GM12878 (cell line): ENCODE measurements around the gene TRUB2. TPM values are rescaled to one million over a fixed set of nuclear protein-coding genes. Genes with fewer than 3 reads are reported as not detected.

Source experiments
- ATAC-seq: fragments of 200-7000 bp; cut with Tn5 transposase; 3 replicates; pipeline ENCODE4 v1.9.1; 2020; ENCODE audit warnings: mild to moderate bottlenecking, moderate library complexity
- BruUV-seq: library from RNA; stranded (reverse); fragments of 400-500 nt; replicated peaks from 2 replicates; lab custom pipeline; 2021; lab: Mats Ljungman, UMichigan
- CTCF ChIA-PET: fragments of 300-600 bp; sonication (Branson Sonifier 250); formaldehyde crosslinking; extraction: SDS; loops from one replicate; lab custom pipeline; 2021; ENCODE audit warnings: inconsistent platforms; lab: Yijun Ruan, JAX
- POLR2A ChIA-PET: fragments of 350-600 bp; formaldehyde crosslinking; extraction: SDS; loops from one replicate; lab custom pipeline; 2021; ENCODE audit warnings: inconsistent platforms; lab: Charles Lee
- RAD21 ChIA-PET: fragments of 300-600 bp; sonication (Branson Sonifier 250); formaldehyde crosslinking; loops from one replicate; lab custom pipeline; 2023; ENCODE audit warnings: antibody characterized with exemption; ENCODE audit not compliant: unreplicated experiment; lab: Charles Lee
- SMC1A ChIA-PET: fragments of 300-600 bp; sonication (Branson Sonifier 250); formaldehyde crosslinking; loops from one replicate; lab custom pipeline; 2023; ENCODE audit not compliant: unreplicated experiment, uncharacterized antibody; lab: Charles Lee
- DNase-seq: peaks from one replicate; pipeline ENCODE4 v3.0.0-alpha.2; 2011; ENCODE audit warnings: low read depth, low spot score
- FAIRE-seq: peaks from 3 replicates; lab custom pipeline; 2011; peaks lifted over from hg19 to GRCh38; lab: Jason Lieb, UNC
- H2AFZ ChIP-seq: 2 replicates; pipeline ENCODE4 v1.6.0; 2011; ENCODE audit warnings: low read depth, low read length, control low read depth; ENCODE audit not compliant: control insufficient read depth
- H3K27ac ChIP-seq: 2 replicates; pipeline ENCODE4 v1.5.1; 2011; ENCODE audit warnings: control low read depth; ENCODE audit not compliant: control insufficient read depth, insufficient read depth
- H3K27me3 ChIP-seq, 2 experiments: replicated peaks in 1 of 2; 2 replicates each; pipeline versions ENCODE4 v1.6.0 to v1.6.1; 2011; ENCODE audit warnings: low read length in 1 of 2; ENCODE audit not compliant: control insufficient read depth in 2 of 2, insufficient read depth in 2 of 2
- H3K36me3 ChIP-seq, 2 experiments: 2 replicates each; pipeline ENCODE4 v1.5.1; 2011; ENCODE audit warnings: low read length in 1 of 2; ENCODE audit not compliant: control insufficient read depth in 2 of 2, insufficient read depth in 2 of 2
- H3K4me1 ChIP-seq: 2 replicates; pipeline ENCODE4 v1.6.1; 2011; ENCODE audit warnings: mild to moderate bottlenecking, low read length, moderate library complexity, mixed read lengths; ENCODE audit not compliant: control insufficient read depth, insufficient read depth
- H3K4me2 ChIP-seq: 2 replicates; pipeline ENCODE4 v1.6.0; 2011; ENCODE audit warnings: control low read depth; ENCODE audit not compliant: control insufficient read depth, insufficient read depth
- H3K4me3 ChIP-seq: fragments of 200-600 bp; sonication (generic); 2 replicates; pipeline ENCODE4 v1.5.1; 2016
- H3K79me2 ChIP-seq: 2 replicates; pipeline ENCODE4 v1.6.0; 2011; ENCODE audit warnings: low read length; ENCODE audit not compliant: control insufficient read depth, insufficient read depth
- H3K9ac ChIP-seq: 2 replicates; pipeline ENCODE4 v1.8.0; 2011; ENCODE audit warnings: low read length, control low read depth, mixed read lengths; ENCODE audit not compliant: control insufficient read depth, insufficient read depth
- H3K9me3 ChIP-seq: replicated peaks from 3 replicates; pipeline ENCODE4 v1.5.1; 2011; ENCODE audit warnings: mild to moderate bottlenecking, low read length; ENCODE audit not compliant: control insufficient read depth, insufficient read depth
- H4K20me1 ChIP-seq: 2 replicates; pipeline ENCODE4 v1.6.0; 2011; ENCODE audit not compliant: control insufficient read depth, insufficient read depth
- BACH1 ChIP-seq: fragments of 450-650 bp; IDR thresholded peaks from 2 replicates; pipeline ENCODE4 v1.6.1; 2017; ENCODE audit warnings: mild to moderate bottlenecking, borderline replicate concordance
- CHD1 ChIP-seq: IDR thresholded peaks from 2 replicates; pipeline ENCODE4 v1.6.1; 2012; ENCODE audit warnings: low read depth, low read length, improper control_type of control experiment
- HDAC2 ChIP-seq: fragments of 200-600 bp; sonication (generic); IDR thresholded peaks from 2 replicates; pipeline ENCODE4 v1.6.1; 2017
- LARP7 ChIP-seq: fragments of 450-650 bp; IDR thresholded peaks from 2 replicates; pipeline ENCODE4 v1.6.1; 2017; ENCODE audit warnings: mild to moderate bottlenecking
- NFXL1 ChIP-seq: fragments of 450-650 bp; IDR thresholded peaks from 2 replicates; pipeline ENCODE4 v1.6.1; 2017; ENCODE audit warnings: antibody characterized with exemption, mild to moderate bottlenecking, borderline replicate concordance
- POLR2AphosphoS2 ChIP-seq: IDR thresholded peaks from 2 replicates; pipeline ENCODE4 v1.6.1; 2011; ENCODE audit warnings: low read depth, mild to moderate bottlenecking, low read length, improper control_type of control experiment, moderate library complexity
- POU2F2 ChIP-seq: IDR thresholded peaks from 3 replicates; pipeline ENCODE4 v1.6.1; 2011; ENCODE audit warnings: low read depth, mild to moderate bottlenecking, low read length, borderline replicate concordance
- RB1 ChIP-seq: fragments of 450-650 bp; formaldehyde crosslinking; IDR thresholded peaks from 2 replicates; pipeline ENCODE4 v1.6.1; 2017; ENCODE audit warnings: mild to moderate bottlenecking, borderline replicate concordance
- RUNX3 ChIP-seq: IDR thresholded peaks from 2 replicates; pipeline ENCODE4 v1.6.1; 2012; ENCODE audit warnings: low read length, inconsistent platforms
- ZBED1 ChIP-seq: IDR thresholded peaks from 2 replicates; pipeline ENCODE4 v1.6.1; 2016; ENCODE audit warnings: borderline replicate concordance
- WGBS: methylation state at CpG from one replicate; pipeline ENCODE4 v1.1.6; 2016; ENCODE audit warnings: low lambda C conversion rate; ENCODE audit not compliant: insufficient replicate concordance, insufficient coverage; ENCODE audit errors: missing lambda C conversion rate; 5-methylcytosine and 5-hydroxymethylcytosine counted together
- in situ Hi-C: fragments of 300-500 bp; cut with MboI; formaldehyde crosslinking; loops from 9 replicates; pipeline ENCODE4 v1.14.3; 2018; ENCODE audit warnings: mixed read lengths
- intact Hi-C: fragments of 100-400 bp; cut with micrococcal nuclease; formaldehyde crosslinking; loops from one replicate; pipeline ENCODE4 v1.14.2; 2022; ENCODE audit not compliant: unreplicated experiment
- polyA plus RNA-seq, 11 experiments: library from polyadenylated mRNA; depleted of rRNA in 4 of 11; unstranded in 6 of 11; stranded (reverse) in 5 of 11; fragments of >200 nt; fragmentation: Nextera tagmentation in 4 of 11; fragmentation: Illumina TruSeq in 1 of 11; extraction: Ambion mirVana in 4 of 11; extraction: Trizol in 1 of 11; gene quantifications; 1 replicate in 1 of 11; 2 replicates in 10 of 11; pipeline versions ENCODE4 v1.2.1 to v1.2.3, GENCODE V29; 2011 to 2016; ENCODE audit warnings: inconsistent platforms in 2 of 11, missing spikeins in 2 of 11, low read depth in 1 of 11
- total RNA-seq, 4 experiments: library from RNA; depleted of rRNA in 3 of 4; stranded (reverse); fragments of >200 nt in 3 of 4; fragmentation: Illumina TruSeq in 1 of 4; extraction: Trizol in 1 of 4; gene quantifications; 2 replicates each; pipeline versions ENCODE4 v1.2.1 to v1.2.3, GENCODE V29; 2013 to 2021
- TF ChIP-seq, protein P1 (sequence below): IDR thresholded peaks from 2 replicates; pipeline ENCODE4 v1.6.1; 2012; ENCODE audit warnings: low read length, inconsistent platforms

TRUB2 gene
- total and polyA plus RNA-seq, 10 of the 15 experiments (the other 5 are each of a cell fraction or from before 2014, with no cell fraction given), result 2.8 to 70.5 (median 37.2) TPM

DNA sequence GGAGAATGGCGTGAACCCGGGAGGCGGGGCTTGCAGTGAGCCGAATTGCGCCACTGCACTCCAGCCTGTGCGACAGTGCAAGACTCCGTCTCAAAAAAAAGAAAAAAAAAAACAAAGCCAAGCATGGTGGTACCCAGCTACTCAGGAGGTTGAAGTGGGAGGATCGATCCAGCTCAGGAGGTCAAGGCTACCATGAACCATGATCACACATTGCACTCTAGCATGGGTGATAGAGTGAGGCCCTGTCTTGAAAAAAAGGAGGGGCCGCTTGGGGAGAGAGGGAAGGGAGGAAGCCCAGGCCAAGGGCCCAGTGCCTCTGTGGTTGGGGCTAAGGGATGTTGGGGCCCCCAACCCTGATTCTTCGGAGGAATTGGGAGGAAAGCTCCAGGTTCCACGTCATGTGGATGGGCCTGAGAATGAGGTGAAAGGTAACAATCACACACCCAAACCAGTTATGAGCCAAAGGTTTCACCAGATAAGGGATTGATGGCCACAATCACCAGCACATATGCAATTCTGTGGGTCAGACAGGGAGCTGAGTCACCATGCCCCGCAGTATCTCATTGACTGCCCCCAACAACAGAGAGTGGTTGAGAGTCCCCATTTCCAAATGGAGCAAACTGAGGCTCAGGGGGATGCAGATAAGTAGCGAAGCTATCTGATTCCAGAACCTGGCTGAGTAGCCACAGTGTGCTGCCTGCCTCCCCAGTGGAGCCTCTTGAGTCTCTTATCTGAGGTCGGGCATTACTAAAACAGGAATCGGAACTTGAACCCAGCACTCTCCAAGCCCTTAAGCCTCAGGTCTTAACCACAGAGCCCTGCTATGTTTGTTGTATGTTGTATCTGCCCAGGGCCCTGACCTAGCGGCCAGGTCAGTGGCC lies 25.7 kb downstream of the TRUB2 start:
- FAIRE-seq (no peak), ATAC-seq (no peak), DNase-seq (no peak)
- no peaks in the 10 kb centered on the region for H3K27me3 ChIP-seq
- ChIA-PET CTCF (interaction anchor here (0.6 to 4.2 kb wide), 8 partner anchors 12 to 794 kb away, joined by 3 to 34 read pairs (median 3); no protein-coding TSS in a partner anchor), RAD21 (no interaction called here), SMC1A (interaction anchor here (1.2 to 1.5 kb wide), 2 partner anchors 123 to 388 kb away, joined by 3 read pairs; no protein-coding TSS in a partner anchor), POLR2A (no interaction called here)
- TF ChIP-seq RUNX3 (no peak), CHD1 (no peak), NFXL1 (no peak), LARP7 (no peak), POLR2AphosphoS2 (no peak), RB1 (no peak), HDAC2 (no peak), BACH1 (no peak), ZBED1 (no peak), POU2F2 (no peak)
- TF ChIP-seq, protein P1, sequence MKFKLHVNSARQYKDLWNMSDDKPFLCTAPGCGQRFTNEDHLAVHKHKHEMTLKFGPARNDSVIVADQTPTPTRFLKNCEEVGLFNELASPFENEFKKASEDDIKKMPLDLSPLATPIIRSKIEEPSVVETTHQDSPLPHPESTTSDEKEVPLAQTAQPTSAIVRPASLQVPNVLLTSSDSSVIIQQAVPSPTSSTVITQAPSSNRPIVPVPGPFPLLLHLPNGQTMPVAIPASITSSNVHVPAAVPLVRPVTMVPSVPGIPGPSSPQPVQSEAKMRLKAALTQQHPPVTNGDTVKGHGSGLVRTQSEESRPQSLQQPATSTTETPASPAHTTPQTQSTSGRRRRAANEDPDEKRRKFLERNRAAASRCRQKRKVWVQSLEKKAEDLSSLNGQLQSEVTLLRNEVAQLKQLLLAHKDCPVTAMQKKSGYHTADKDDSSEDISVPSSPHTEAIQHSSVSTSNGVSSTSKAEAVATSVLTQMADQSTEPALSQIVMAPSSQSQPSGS, result no peak
- no peaks in the 10 kb centered on the region for H4K20me1 ChIP-seq
- H3K36me3 ChIP-seq, result no peaks in the 10 kb centered on the region
- no peak overlapping the region for H3K27ac ChIP-seq
- in situ Hi-C loops (no loop called here), intact Hi-C loops (no loop called here)
- no peak overlapping the region for H3K9ac ChIP-seq
- H3K79me2 ChIP-seq, result no peaks in the 10 kb centered on the region
- 61% methylated on average over 16 of the region's 16 CpGs for WGBS
- no TSS peak for BruUV-seq
- no peaks in the 10 kb centered on the region for H3K4me1 ChIP-seq
- H3K4me2 ChIP-seq, result no peak overlapping the region
- H3K9me3 ChIP-seq, result no peaks in the 10 kb centered on the region
- H2AFZ ChIP-seq, result no peak overlapping the region
- H3K4me3 ChIP-seq, result no peak overlapping the region
